Measurements from ENCODE around the gene THSD4. TPM values are rescaled to one million over a fixed set of nuclear protein-coding genes. Genes with fewer than 3 reads are reported as not detected.

THSD4 gene
- total RNA-seq, 2 donors from 2014 or later: 71.2 to 150 TPM

DNA sequence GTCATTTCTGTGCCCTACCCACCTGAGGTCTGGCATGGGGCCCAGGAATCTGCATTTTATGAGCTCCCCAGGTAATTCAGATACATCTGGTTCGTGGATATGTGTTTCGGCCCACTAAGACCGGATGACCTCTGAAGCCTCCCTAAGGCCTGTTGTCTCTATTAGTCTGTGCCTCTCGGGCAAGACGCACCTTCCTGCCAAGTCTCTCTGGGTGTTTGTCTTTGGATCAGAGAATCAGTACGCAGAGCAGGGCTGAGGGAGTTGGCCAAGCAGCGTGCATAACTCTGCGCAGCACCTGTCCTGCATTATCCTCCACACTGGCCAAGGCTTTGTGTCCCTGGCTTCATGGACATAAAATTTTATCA, 181.0 kb downstream of the THSD4 start:
- Histone ChIP-seq H3K27ac (peak overlapping the region in 1 of 2 donors; percentile 80), H3K9me3 (no peaks in the 10 kb centered on the region), H3K4me3 (no peak overlapping the region), H3K36me3 (no peaks in the 10 kb centered on the region), H3K27me3 (replicated peaks; ENCODE audit: insufficient read depth) (no peaks in the 10 kb centered on the region), H3K4me1 (ENCODE audit: control insufficient read depth in 1 of 2, low read depth in 2 of 2) (peaks cover 18 to 51% of the 10 kb centered on the region in 2 donors)
- ATAC-seq (ENCODE audit: insufficient number of reproducible peaks, low FRiP score, low read depth) (no peak), DNase-seq (ENCODE audit: low spot score) (no peak)
- TF ChIP-seq CTCF (IDR thresholded peaks at IDR 0.05): no peak

DNA sequence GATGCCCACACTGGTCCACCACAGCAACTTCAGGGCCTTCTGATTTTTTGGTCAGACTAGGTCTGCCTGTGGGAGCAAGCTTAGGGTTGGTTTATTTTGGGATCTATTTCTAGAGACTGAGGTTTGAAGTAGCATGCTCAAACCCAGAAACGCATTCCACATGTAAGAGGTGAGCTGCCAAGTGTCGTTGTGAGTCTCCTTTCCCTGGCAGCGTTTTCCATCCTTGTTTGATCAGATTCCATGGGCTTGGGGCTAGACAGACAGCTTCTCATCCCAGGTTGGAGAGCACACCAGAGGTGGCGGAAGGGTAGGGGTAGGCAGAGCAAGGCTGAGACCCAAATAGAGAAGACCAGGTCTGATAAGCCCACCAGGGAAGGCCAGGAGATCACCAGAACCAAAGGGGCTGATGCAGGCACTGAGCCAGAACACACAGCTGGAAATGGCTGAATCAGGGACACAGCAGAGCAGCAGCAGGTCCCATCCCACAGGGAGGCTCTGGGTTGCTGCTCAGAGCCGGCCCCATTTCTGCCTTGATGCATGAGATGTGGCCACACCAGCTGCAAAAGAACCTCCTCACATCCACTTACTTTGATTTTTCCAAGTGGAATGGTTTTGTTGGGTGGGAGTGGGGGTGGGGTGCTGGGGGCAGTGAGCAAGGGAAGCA, 186.8 kb downstream of the THSD4 start:
- no peak for DNase-seq (ENCODE audit: low spot score)
- Histone ChIP-seq H3K27me3 (replicated peaks; ENCODE audit: insufficient read depth) (no peaks in the 10 kb centered on the region), H3K27ac (peak overlapping the region; percentile 62 to 81), H3K4me3 (no peak overlapping the region), H3K9me3 (no peaks in the 10 kb centered on the region), H3K4me1 (ENCODE audit: control insufficient read depth in 1 of 2, low read depth in 2 of 2) (peaks cover 6 to 51% of the 10 kb centered on the region in 2 donors), H3K36me3 (no peaks in the 10 kb centered on the region)
- no peak for ATAC-seq (ENCODE audit: insufficient number of reproducible peaks, low FRiP score, low read depth)
- TF ChIP-seq CTCF (IDR thresholded peaks at IDR 0.05): no peak

GRCh38 chr15:71302861-71303410, 187.7 kb downstream of the THSD4 start:
- no peaks in the 10 kb centered on the region for H3K9me3 ChIP-seq
- H3K27ac ChIP-seq: peak overlapping the region; percentile 62 to 81
- no peaks in the 10 kb centered on the region for H3K27me3 ChIP-seq (replicated peaks; ENCODE audit: insufficient read depth)
- no peak overlapping the region for H3K4me3 ChIP-seq
- H3K4me1 ChIP-seq (ENCODE audit: control insufficient read depth in 1 of 2, low read depth in 2 of 2): peaks cover 6 to 51% of the 10 kb centered on the region in 2 donors
- no peak for DNase-seq (ENCODE audit: low spot score)
- no peaks in the 10 kb centered on the region for H3K36me3 ChIP-seq
- ATAC-seq (ENCODE audit: insufficient number of reproducible peaks, low FRiP score, low read depth): no peak
- TF ChIP-seq CTCF (IDR thresholded peaks at IDR 0.05): no peak

- H3K27me3 ChIP-seq (replicated peaks; ENCODE audit: insufficient read depth): no peaks in the 10 kb centered on the region
- TF ChIP-seq CTCF (IDR thresholded peaks at IDR 0.05): no peak
- no peaks in the 10 kb centered on the region for H3K9me3 ChIP-seq
- no peak overlapping the region for H3K4me3 ChIP-seq
- ATAC-seq (ENCODE audit: insufficient number of reproducible peaks, low FRiP score, low read depth) (no peak), DNase-seq (ENCODE audit: low spot score) (no peak)
- peaks cover 6 to 51% of the 10 kb centered on the region in 2 donors for H3K4me1 ChIP-seq (ENCODE audit: control insufficient read depth in 1 of 2, low read depth in 2 of 2)
- no peaks in the 10 kb centered on the region for H3K36me3 ChIP-seq
- peak overlapping the region; percentile 62 to 81 for H3K27ac ChIP-seq
These were observed 188.7 kb downstream of the THSD4 start for GRCh38 chr15:71303977-71304376.

DNA sequence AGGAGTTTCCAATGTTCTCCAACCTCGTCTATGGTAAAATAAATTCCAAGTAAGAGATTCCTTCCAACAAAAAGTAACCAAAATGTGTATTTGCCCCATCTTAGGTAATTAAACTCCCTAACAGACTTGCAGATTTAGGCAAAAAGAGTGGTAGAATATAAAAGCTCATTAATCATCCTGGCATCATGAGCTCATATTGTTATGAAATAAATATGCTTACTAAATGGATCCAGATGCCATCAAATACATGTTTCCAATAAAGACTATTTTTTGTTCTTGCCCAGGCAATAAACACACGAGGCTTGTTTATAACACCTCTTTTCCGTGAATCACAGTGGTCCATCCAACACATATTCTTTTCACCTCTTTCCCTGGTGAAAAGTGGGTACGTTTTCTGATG, 189.4 kb downstream of the THSD4 start:
- no peaks in the 10 kb centered on the region for H3K36me3 ChIP-seq
- no peaks in the 10 kb centered on the region for H3K27me3 ChIP-seq (replicated peaks; ENCODE audit: insufficient read depth)
- no peak overlapping the region for H3K4me3 ChIP-seq
- H3K9me3 ChIP-seq: no peaks in the 10 kb centered on the region
- H3K4me1 ChIP-seq (ENCODE audit: control insufficient read depth in 1 of 2, low read depth in 2 of 2): peaks cover 6 to 51% of the 10 kb centered on the region in 2 donors
- no peak for TF ChIP-seq CTCF (IDR thresholded peaks at IDR 0.05)
- H3K27ac ChIP-seq: peak overlapping the region; percentile 62 to 81
- DNase-seq (ENCODE audit: low spot score) (no peak), ATAC-seq (ENCODE audit: insufficient number of reproducible peaks, low FRiP score, low read depth) (no peak)

Measured in thoracic aorta (tissue), 2 donors.